Cortex of kidney (tissue), 1 donor: ENCODE data around the gene SLC25A11.

Source experiments
- DNase-seq: peaks from one replicate; lab custom pipeline; 2025; lab: John Stamatoyannopoulos, UW

Gene SLC25A11

GRCh38 chr17:4939796-4940554 lies at the start of gene SLC25A11, which contains the start of gene RNF167:
TSS of gene SLC25A11 (minus strand) at chr17:4940046. CDS start at chr17:4939910, 136 bp downstream.
TSS of gene RNF167 (plus strand) at chr17:4940268. CDS start at chr17:4940910, 642 bp downstream.
- DNase-seq: peak; percentile 97

GRCh38 chr17:4987767-4988567 lies 48.1 kb upstream of the SLC25A11 start:
- DNase-seq: no peak

DNA sequence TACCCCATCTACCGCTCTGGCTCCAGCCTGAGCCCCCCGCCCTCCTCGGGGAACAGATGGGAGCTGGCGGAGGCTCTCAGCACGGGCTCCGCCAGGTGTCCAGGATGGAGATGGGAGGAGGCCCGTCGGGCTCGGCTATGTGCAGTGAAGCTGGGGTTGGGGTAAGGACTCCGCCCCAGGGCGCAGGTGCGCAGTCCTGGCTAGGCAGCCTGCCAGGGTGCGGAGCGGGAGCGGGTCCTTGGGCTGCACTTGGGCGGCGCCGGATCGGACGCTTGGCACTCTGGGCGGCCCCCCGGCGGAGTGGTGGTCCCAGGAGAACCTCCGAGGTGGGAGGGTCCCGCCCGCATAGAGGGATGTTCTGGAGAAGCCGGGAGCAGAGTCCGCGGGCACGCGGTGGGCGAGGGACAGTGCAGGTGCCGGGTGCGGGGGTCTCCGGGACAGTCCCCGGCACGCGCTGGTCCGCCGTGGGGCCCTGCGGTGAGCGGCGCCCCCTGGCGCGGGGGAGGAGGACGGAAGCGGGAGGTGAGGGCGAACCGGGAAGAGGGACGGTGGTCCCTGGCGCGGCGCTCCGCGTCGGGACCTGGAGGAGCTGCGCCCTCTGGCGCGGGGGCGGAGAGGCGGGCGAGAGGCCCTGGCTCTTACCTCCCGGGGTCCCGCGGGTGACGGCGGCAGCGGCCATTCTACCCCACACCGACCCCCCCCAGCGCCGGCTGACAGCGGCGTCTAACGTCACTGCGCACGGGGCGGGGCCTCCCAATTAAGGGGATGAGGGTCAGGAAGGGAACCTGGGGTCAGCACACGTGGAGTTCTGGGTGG lies 47.3 kb upstream of the SLC25A11 start, which contains the start of gene CAMTA2:
TSS of gene CAMTA2 (minus strand) at position 725 of the 816 bp plus-strand sequence. CDS start 1,453 bp downstream, outside the sequence.
- DNase-seq: no peak

DNA sequence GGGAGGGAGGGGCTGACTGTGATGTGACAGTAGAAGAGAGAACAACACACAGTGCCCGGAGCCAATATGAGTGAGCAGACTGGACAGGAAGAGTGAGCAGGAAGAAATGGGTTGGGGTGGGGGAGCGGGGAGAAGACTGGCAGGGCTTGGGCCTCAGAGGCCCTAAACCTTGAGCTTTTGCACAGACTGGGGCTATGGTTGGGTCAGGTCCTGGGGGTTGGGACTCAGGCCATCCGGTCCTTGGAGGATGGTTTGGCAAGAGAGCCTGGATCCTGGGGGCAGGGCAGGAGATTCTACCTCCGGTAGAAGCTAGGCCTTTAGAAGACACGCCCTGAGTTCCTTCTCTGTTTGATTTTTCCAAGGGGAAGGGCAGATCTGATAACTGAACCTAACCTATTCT lies 46.6 kb upstream of the SLC25A11 start:
- no peak for DNase-seq

DNA sequence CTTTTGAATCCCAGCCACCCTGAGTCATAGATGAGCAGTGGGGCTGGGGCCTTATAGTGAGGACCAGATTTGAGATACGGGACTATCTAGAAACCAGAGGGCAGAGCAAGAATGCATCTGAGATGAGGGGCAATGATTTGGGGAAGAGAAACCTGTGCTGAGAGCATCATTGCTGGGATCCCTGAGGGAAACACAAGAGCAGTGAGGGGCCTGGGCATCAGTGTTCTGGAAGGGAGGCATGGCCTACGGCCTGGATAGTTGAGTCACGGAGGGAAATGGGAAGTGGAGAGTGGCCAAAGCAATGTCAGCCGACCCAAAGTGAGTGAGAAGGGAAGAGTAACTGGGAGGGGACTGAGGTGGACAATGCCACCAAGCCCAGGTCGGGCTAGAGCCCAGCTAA lies 42.5 kb upstream of the SLC25A11 start:
- no peak for DNase-seq

GRCh38 chr17:4980644-4981216 lies 40.9 kb upstream of the SLC25A11 start:
- no peak for DNase-seq

DNA sequence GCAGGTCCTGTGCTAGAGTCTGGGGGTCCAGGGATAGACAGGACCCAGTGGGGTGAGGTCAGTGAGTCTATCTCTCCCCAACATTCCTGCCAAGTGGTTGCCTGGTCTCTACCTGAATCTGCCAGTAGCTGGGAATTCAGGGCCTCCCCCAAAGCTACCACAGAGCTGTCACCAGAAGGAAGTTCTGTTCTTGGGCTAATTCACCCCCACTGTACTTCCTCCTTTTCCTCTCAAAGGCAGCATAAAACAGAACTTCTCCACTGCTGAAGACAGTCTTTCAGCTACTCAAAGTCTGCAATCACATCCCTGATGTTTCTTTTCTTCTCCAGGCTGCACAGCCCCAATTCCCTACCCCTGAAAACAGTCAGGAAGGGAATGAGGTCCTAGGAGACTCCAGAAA lies 38.9 kb upstream of the SLC25A11 start:
- DNase-seq: no peak

DNA sequence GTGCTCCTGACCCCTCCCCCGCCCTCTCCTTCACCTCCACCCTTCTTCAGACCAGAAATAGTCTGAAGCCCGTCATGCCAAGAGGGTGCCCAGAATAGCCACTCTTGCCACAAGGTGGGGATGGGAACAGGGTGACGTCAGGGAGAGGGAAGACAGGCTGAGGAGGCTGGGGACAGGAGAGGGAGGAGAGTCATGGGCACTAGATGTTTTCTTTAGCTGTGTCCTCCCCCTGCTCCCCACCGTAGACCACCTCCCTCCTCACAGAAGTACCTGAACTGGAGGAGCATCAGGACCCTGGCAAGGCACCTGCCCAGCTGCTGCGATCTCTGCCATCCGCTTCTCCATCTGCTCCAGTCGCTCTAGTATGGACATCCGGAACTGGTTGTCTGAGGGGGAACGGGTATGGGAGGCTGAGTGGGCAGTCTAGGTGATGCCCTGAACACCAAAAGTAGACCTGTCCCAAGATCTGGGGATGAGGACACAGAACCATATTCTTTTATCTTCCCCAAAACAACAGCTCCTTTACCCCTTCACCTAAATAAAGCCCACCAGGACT lies 34.3 kb upstream of the SLC25A11 start:
- no peak for DNase-seq

GRCh38 chr17:4973256-4974114 lies 33.6 kb upstream of the SLC25A11 start:
- DNase-seq: no peak

DNA sequence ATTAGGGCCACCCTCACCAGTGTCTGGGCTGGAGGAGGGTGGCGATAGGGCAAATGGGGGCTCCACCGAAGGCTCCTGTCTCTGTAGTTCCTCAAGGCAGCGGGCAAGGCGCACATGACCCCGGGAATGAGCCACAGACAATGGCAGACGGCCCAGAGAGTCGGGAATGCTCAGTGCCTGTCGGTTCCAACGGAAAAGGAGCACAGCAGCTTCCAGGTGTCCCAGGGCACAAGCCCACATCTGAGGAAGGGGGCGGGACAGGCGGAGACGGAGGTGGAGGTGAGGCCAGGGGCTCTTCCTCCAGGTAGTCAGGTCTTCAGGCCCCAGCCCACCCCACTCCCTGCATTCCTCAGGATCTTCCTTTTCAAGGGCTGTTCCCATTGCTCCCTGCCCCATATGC lies 32.9 kb upstream of the SLC25A11 start:
- no peak for DNase-seq

GRCh38 chr17:4972322-4972721 lies 32.5 kb upstream of the SLC25A11 start:
- DNase-seq: no peak

- DNase-seq: no peak
Observed at GRCh38 chr17:4971826-4972225, 32.0 kb upstream of the SLC25A11 start.

DNA sequence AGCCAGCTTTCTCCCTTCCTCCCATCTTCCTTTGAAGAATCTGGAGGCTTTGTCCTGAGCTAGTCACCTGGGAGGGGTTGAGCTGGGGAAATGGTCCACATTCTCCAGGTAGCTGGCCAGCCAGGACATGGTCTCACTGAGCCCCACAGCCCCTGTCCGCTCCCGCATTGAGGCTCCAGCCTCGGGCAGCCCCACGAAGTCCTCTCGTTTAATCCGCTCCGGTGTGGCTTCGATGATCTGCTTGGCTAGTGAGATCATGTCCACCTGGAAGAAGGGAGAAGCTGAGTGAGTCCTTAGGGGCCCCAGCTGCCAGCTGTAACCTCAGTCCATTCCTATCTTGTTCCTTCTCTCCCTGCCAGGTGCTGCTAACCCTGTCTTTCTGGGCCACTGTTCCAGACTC lies 30.4 kb upstream of the SLC25A11 start:
- DNase-seq: no peak

DNA sequence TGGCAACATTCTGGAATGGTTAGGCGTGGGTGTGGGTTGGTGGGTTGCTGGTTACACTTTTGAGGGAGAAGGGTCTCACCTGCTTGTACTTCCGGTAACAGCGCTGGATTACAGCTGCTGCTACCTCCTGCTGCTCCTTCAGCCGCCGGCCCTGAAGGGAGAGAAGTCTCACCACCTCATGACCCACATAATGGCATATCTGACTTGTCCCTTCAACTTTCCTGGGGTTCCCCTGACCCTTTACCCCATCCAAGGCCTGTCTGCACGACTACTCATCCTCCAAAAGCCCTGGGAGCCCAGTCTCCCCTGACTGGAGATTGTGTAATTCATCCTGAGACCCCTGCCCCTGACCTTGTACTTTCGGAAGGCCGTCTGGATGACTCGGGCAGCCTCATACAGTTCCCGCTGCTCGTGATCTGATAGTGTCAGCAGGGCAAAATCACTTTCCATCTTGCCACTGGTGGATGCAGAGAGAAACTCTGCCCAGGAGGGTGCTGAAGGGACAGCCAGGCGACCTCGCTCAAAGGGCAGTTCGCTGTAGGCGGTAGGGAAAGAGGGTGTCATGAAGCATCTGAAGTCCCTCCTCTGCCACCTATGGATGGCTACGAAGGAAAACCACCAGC lies 29.8 kb upstream of the SLC25A11 start:
- DNase-seq: no peak

- DNase-seq: no peak
Observed at GRCh38 chr17:4969047-4969550, 29.3 kb upstream of the SLC25A11 start.

DNA sequence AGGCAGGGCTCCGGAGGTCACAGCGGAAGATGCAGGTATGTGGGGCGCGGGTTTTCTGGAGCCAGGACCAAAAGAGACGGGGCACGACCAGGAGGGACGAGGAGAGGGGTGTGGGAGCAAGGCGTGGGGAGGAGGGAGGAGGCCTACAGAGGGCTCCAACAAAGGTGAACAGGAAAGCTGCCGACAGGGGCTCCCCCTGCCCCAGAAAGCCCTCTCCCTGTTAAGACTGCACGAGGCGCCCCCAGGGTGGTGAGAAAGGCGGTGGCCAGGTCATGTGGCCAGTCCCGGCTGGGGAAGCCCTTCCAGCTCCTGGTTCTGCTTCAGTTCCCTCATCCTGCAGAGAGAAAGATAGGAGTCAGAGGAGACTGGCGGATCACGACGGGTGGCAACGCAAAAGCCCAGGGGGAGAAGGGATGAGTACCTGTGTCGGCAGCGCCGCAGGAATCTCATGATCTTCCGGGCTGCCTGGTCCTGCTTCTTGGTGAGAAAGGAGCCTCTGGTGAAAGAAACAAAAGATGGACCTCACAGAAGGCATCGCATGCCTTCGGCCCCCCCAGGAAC lies 28.7 kb upstream of the SLC25A11 start:
- DNase-seq: no peak

DNA sequence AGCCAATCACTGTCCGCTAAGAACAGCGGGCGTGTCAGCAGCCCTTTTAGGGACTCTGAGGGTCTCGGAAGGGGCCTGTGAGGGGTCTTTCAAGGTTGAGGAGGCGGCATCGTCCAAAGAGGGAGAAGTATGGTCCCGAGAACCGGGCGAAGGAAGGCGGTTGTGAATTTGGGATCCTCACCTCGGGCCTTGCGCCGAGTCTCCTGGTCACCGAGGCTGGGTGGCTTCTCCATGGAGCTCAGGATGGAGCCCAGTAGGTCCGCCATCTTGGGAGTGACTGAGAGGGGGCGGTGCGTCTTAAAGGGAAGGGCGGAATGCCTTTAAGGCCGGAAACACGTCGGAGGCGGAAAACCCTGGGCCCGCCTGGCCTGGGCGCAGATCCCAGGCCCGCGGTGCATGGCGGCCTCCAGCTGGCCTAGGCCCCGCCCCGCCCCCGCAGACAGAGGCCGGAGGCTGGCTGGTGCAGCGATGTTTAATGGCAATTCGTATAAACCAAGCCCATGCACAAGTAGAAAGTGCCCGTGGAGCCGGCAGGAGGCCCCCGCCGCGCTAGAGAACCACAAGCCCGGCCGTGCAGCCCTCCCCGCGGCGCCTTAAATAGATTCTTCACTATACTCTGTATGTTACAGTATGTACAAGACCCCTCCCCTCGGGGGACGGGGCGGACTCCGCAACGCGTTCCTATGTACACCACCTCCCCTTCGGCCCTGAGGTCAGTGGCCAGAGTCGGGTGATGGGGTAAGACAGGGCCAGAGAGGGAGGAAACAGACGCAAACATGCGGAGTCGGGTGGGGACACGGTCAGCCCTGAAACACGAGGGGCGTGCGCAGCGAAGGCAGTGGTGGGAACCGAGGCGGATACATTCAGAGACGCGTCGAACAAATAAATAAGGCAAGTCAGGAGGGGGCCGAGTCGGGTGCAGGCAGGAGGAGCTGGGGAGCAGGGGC lies 28.0 kb upstream of the SLC25A11 start, which contains the start of gene SPAG7:
TSS of gene SPAG7 (minus strand) at position 279 of the 947 bp plus-strand sequence. CDS start at position 266, 13 bp downstream.
- no peak for DNase-seq
